ENCODE measurements around the gene PVALEF.

DNA sequence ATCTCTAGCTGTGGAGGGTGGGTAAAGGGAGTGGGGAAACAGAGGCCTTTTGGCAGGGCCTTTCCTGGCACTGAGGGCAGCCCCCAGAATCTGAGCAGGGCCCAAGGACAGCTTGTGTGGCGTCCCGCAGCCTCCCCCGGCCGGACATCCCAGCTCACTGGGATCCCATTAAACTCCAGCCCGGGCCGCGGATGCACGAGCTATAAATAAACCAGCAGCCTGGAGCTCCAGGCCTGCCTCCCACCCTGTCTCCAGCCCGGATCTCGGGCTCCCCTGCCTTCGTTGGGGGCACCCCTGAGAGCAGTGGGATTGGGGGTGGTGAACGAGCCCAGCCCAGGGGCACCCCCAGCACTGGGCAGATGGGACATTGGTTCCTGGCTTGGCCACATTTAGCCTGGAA lies 14.6 kb downstream of the PVALEF start:
- TF ChIP-seq POLR2A (IDR thresholded peaks at IDR 0.05; ENCODE audit: low read depth): no peak
- TF ChIP-seq, protein P1, sequence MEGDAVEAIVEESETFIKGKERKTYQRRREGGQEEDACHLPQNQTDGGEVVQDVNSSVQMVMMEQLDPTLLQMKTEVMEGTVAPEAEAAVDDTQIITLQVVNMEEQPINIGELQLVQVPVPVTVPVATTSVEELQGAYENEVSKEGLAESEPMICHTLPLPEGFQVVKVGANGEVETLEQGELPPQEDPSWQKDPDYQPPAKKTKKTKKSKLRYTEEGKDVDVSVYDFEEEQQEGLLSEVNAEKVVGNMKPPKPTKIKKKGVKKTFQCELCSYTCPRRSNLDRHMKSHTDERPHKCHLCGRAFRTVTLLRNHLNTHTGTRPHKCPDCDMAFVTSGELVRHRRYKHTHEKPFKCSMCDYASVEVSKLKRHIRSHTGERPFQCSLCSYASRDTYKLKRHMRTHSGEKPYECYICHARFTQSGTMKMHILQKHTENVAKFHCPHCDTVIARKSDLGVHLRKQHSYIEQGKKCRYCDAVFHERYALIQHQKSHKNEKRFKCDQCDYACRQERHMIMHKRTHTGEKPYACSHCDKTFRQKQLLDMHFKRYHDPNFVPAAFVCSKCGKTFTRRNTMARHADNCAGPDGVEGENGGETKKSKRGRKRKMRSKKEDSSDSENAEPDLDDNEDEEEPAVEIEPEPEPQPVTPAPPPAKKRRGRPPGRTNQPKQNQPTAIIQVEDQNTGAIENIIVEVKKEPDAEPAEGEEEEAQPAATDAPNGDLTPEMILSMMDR (IDR thresholded peaks at IDR 0.05): no peak
- TF ChIP-seq POLR2AphosphoS5 (IDR thresholded peaks at IDR 0.05): no peak
- TF ChIP-seq EP300 (IDR thresholded peaks at IDR 0.05): no peak

All from esophagus muscularis mucosa (tissue), 4 donors.